ENCODE data around the gene KCNIP1. TPM values are rescaled to one million over a fixed set of nuclear protein-coding genes. Genes with fewer than 3 reads are reported as not detected.

The KCNIP1 gene
- total RNA-seq, 1 experiment from 2014 or later = not detected

DNA sequence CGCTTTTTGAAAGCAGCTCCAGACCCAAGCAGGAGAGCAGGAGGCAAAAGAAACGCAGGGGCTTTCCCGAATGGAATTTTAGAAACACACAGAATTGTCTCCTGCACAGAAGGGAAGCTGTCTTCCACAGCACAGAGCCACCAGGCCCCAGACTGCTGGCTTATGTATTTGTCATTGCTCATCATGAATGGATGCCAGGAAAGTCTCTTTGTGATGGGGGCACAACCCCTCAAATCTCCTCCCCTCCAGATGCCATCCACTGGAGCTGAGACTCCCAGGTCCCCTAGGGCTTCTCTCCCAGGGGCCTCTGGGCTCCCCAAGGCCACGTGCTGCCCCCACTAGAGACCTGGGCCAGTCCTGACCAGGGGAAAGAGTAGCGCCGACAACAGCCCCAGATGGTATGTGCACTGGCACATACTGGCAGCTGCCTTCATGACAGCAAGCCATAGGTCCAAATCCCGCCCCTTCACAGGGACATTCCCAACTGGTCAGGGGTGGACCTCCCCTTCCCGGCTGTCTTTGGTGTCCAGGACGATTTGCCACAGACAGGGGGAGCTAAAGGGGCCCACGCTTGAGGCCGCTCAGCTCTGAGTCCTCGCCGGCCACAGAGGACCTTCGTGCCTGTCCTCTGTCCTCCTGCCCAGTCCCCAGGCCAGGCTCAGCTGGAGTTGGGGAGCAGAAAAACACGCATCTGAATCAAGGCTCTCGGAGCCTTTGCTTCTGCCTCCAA lies 127.8 kb downstream of the KCNIP1 start:
- in situ Hi-C loops (cut with HindIII; ENCODE audit: low pct_unique_long_range_greater_than_20kb, low sequenced_read_pairs) = no loop called here
- no peak for DNase-seq (ENCODE audit: low read depth, low spot score)
- ATAC-seq = peak; percentile 65
- no TSS peak for BruUV-seq (replicated peaks)
- H3K4me1 ChIP-seq (ENCODE audit: control insufficient read depth, insufficient read depth, low read length) = peaks cover 3% of the 10 kb centered on the region
- intact Hi-C loops (cut with micrococcal nuclease; ENCODE audit: unreplicated experiment) = loop anchor here (1.0 to 5.0 kb wide), 2 partner anchors 196 to 404 kb away; no protein-coding TSS in a partner anchor
- no peak overlapping the region for H3K27ac ChIP-seq (ENCODE audit: low read length)
- H3K36me3 ChIP-seq (ENCODE audit: control insufficient read depth, insufficient read depth, low read length) = no peaks in the 10 kb centered on the region
- POLR2A ChIA-PET = no interaction called here
- no peaks in the 10 kb centered on the region for H3K9me3 ChIP-seq (ENCODE audit: control insufficient read depth, insufficient read depth, low read depth, low read length)
- TF ChIP-seq, protein P1, sequence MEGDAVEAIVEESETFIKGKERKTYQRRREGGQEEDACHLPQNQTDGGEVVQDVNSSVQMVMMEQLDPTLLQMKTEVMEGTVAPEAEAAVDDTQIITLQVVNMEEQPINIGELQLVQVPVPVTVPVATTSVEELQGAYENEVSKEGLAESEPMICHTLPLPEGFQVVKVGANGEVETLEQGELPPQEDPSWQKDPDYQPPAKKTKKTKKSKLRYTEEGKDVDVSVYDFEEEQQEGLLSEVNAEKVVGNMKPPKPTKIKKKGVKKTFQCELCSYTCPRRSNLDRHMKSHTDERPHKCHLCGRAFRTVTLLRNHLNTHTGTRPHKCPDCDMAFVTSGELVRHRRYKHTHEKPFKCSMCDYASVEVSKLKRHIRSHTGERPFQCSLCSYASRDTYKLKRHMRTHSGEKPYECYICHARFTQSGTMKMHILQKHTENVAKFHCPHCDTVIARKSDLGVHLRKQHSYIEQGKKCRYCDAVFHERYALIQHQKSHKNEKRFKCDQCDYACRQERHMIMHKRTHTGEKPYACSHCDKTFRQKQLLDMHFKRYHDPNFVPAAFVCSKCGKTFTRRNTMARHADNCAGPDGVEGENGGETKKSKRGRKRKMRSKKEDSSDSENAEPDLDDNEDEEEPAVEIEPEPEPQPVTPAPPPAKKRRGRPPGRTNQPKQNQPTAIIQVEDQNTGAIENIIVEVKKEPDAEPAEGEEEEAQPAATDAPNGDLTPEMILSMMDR (IDR thresholded peaks at IDR 0.05) = peak; percentile 47
- no peak for TF ChIP-seq SIN3A (IDR thresholded peaks at IDR 0.05; ENCODE audit: borderline replicate concordance, insufficient read depth, low read depth, low read length)
- no peak overlapping the region for H3K4me3 ChIP-seq (ENCODE audit: low read depth in 2 of 2, low read length in 2 of 2)
- CTCF ChIA-PET = interaction anchor here (0.6 to 1.6 kb wide), 3 partner anchors 8 to 196 kb away, joined by 3 to 6 read pairs (median 3); no protein-coding TSS in a partner anchor
- no peaks in the 10 kb centered on the region for H3K27me3 ChIP-seq (ENCODE audit: control insufficient read depth, insufficient read depth, low read length)

DNA sequence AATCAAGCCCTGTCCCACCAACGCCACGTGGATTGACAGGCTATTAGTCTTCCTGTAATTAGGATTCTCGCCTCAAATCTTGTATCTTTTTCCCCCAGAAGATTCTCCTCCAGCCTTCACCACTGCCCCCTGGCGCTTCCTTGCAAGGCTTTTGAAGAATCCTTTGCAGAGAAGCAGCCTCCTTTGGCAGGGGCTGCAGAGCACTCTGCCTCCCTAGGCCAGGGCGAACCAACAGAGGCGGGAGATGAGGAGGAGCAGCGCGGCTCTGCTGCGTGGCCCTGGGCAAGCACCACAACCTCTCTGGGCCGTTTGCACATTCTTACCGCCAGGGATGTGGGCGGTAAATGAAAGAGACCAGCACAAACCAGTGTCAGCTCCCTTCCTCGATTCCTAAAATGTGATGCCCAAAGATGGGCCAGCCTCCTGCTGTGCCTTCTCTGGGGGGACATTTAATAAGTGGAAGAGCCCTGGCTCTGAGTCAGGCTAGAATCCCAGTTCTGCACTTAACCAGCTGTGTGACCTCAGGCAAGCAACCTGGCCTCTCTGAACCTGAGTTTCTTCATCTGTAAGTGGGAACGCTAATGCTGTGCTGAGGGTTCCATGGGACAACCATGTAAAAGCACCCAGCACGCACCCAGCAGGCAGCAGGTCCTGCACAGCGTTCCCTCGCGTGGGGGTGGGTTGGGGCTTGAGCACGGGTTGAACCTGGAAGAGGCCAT lies 128.6 kb downstream of the KCNIP1 start:
- DNase-seq (ENCODE audit: low read depth, low spot score) = no peak
- ATAC-seq = peak; percentile 24; the same call in 1 of the 2 replicates
- in situ Hi-C loops (cut with HindIII; ENCODE audit: low pct_unique_long_range_greater_than_20kb, low sequenced_read_pairs) = no loop called here
- peaks cover 3% of the 10 kb centered on the region for H3K4me1 ChIP-seq (ENCODE audit: control insufficient read depth, insufficient read depth, low read length)
- ChIA-PET CTCF (interaction anchor here (1.4 to 1.6 kb wide), 2 partner anchors 26 to 197 kb away, joined by 3 to 6 read pairs; no protein-coding TSS in a partner anchor), POLR2A (no interaction called here)
- BruUV-seq (replicated peaks) = no TSS peak
- intact Hi-C loops (cut with micrococcal nuclease; ENCODE audit: unreplicated experiment) = loop anchor here (1.0 to 5.0 kb wide), 2 partner anchors 197 to 405 kb away; no protein-coding TSS in a partner anchor
- H3K9me3 ChIP-seq (ENCODE audit: control insufficient read depth, insufficient read depth, low read depth, low read length) = no peaks in the 10 kb centered on the region
- TF ChIP-seq SIN3A (IDR thresholded peaks at IDR 0.05; ENCODE audit: borderline replicate concordance, insufficient read depth, low read depth, low read length) (no peak), TCF7L2 (IDR thresholded peaks at IDR 0.05; ENCODE audit: low read depth, low read length) (no peak), POLR2AphosphoS5 (IDR thresholded peaks at IDR 0.05; ENCODE audit: low read depth, low read length) (no peak)
- TF ChIP-seq, protein P1 (IDR thresholded peaks at IDR 0.05) = no peak
- TF ChIP-seq, protein P2, sequence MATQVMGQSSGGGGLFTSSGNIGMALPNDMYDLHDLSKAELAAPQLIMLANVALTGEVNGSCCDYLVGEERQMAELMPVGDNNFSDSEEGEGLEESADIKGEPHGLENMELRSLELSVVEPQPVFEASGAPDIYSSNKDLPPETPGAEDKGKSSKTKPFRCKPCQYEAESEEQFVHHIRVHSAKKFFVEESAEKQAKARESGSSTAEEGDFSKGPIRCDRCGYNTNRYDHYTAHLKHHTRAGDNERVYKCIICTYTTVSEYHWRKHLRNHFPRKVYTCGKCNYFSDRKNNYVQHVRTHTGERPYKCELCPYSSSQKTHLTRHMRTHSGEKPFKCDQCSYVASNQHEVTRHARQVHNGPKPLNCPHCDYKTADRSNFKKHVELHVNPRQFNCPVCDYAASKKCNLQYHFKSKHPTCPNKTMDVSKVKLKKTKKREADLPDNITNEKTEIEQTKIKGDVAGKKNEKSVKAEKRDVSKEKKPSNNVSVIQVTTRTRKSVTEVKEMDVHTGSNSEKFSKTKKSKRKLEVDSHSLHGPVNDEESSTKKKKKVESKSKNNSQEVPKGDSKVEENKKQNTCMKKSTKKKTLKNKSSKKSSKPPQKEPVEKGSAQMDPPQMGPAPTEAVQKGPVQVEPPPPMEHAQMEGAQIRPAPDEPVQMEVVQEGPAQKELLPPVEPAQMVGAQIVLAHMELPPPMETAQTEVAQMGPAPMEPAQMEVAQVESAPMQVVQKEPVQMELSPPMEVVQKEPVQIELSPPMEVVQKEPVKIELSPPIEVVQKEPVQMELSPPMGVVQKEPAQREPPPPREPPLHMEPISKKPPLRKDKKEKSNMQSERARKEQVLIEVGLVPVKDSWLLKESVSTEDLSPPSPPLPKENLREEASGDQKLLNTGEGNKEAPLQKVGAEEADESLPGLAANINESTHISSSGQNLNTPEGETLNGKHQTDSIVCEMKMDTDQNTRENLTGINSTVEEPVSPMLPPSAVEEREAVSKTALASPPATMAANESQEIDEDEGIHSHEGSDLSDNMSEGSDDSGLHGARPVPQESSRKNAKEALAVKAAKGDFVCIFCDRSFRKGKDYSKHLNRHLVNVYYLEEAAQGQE (IDR thresholded peaks at IDR 0.05; ENCODE audit: insufficient read depth in 1 of 2, low read depth in 2 of 2, low read length in 1 of 2) = no peak
- no peak overlapping the region for H3K27ac ChIP-seq (ENCODE audit: low read length)
- no peaks in the 10 kb centered on the region for H3K36me3 ChIP-seq (ENCODE audit: control insufficient read depth, insufficient read depth, low read length)
- no peaks in the 10 kb centered on the region for H3K27me3 ChIP-seq (ENCODE audit: control insufficient read depth, insufficient read depth, low read length)
- peak overlapping the region in 1 of 2 experiments; percentile 47; a peak in 2 of 4 replicates for H3K4me3 ChIP-seq (ENCODE audit: low read depth in 2 of 2, low read length in 2 of 2)

Data from Panc1 (cell line).